Activated B cell treated with CpG ODN at 0.5 μM for 24 hours (primary cell): Measurements from ENCODE around the gene RUFY2. TPM values are rescaled to one million over a fixed set of nuclear protein-coding genes. Genes with fewer than 3 reads are reported as not detected.

ENCODE experiments used
- ATAC-seq: fragments of 200-7000 bp; cut with Tn5 transposase; one replicate; pipeline ENCODE4 v1.10.0; 2021; ENCODE audit warnings: low read depth, mild to moderate bottlenecking, moderate library complexity
- CTCF ChIA-PET: fragments of 350-600 bp; sonication (Branson Sonifier 250); formaldehyde crosslinking; loops from one replicate; lab custom pipeline; 2021; ENCODE audit warnings: antibody characterized with exemption; lab: Charles Lee
- POLR2A ChIA-PET: fragments of 350-600 bp; sonication (Branson Sonifier 250); formaldehyde crosslinking; loops from one replicate; lab custom pipeline; 2021; ENCODE audit warnings: antibody characterized with exemption; lab: Charles Lee
- DNase-seq: peaks from one replicate; pipeline ENCODE4 v3.0.0; 2022
- H3K27ac Mint-ChIP-seq: one replicate; pipeline ENCODE4 v1.8.0; 2020; ENCODE audit warnings: mixed read lengths
- H3K27me3 Mint-ChIP-seq: one replicate; pipeline ENCODE4 v1.8.0; 2021; ENCODE audit warnings: mixed read lengths
- H3K36me3 Mint-ChIP-seq: one replicate; pipeline ENCODE4 v1.8.0; 2021; ENCODE audit warnings: low read depth, mixed read lengths
- H3K4me1 Mint-ChIP-seq: one replicate; pipeline ENCODE4 v1.8.0; 2021; ENCODE audit warnings: mixed read lengths
- H3K4me3 Mint-ChIP-seq: one replicate; pipeline ENCODE4 v1.8.0; 2020; ENCODE audit warnings: mild to moderate bottlenecking, mixed read lengths
- H3K9me3 Mint-ChIP-seq: one replicate; pipeline ENCODE4 v1.8.0; 2020; ENCODE audit warnings: mixed read lengths
- CTCF ChIP-seq: fragments of 200-600 bp; IDR thresholded peaks from one replicate; pipeline ENCODE4 v1.8.0; 2022; ENCODE audit warnings: antibody characterized with exemption, mild to moderate bottlenecking
- intact Hi-C: fragments of 100-400 bp; cut with micrococcal nuclease; formaldehyde crosslinking; loops from one replicate; pipeline ENCODE4 v1.15.1; 2024
- total RNA-seq: library from RNA; stranded (reverse); gene quantifications from 2 replicates; pipeline ENCODE4 v1.2.3, GENCODE V29; 2022

RUFY2 gene
- total RNA-seq, 1 donor from 2014 or later = 28.5 TPM

- peaks cover 37% of the 10 kb centered on the region for H3K4me1 Mint-ChIP-seq
- ATAC-seq (no peak), DNase-seq (no peak)
- intact Hi-C loops = no loop called here
- TF ChIP-seq CTCF = no peak
- no peaks in the 10 kb centered on the region for H3K36me3 Mint-ChIP-seq
- POLR2A ChIA-PET = no interaction called here
- CTCF ChIA-PET = no interaction called here
- H3K27ac Mint-ChIP-seq = no peak overlapping the region
- no peaks in the 10 kb centered on the region for H3K9me3 Mint-ChIP-seq
- H3K4me3 Mint-ChIP-seq = no peak overlapping the region
- H3K27me3 Mint-ChIP-seq = no peaks in the 10 kb centered on the region
These were observed 110.0 kb downstream of the RUFY2 start for GRCh38 chr10:68296843-68297663.

Other genes with a start within 250 kb of the RUFY2 start
- gene ATOH7, start 175.2 kb downstream of the RUFY2 start, total RNA-seq = not detected in 2 replicates
- gene HNRNPH3, start 75.2 kb downstream of the RUFY2 start, total RNA-seq = 101 and 113 TPM in 2 replicates
- 2.0 and 4.7 TPM in 2 replicates for gene PBLD, start 74.3 kb downstream of the RUFY2 start, total RNA-seq
- 6.6 and 8.1 TPM in 2 replicates for gene DNA2, start 64.7 kb upstream of the RUFY2 start, total RNA-seq
- gene SLC25A16, start 120.2 kb upstream of the RUFY2 start, total RNA-seq = 16.1 and 22.9 TPM in 2 replicates
- gene TET1, start 153.1 kb upstream of the RUFY2 start, total RNA-seq = 0.54 and 0.69 TPM in 2 replicates